Activated CD4-positive, alpha-beta T cell treated with anti-CD3 and anti-CD28 coated beads, Interleukin-2, amount 10 ng/mL, durations not matched to agents 7 days and 5 days (primary cell): ENCODE data around the gene CLASP2. TPM values are rescaled to one million over a fixed set of nuclear protein-coding genes. Genes with fewer than 3 reads are reported as not detected.
"Not testable (repeated sequence)": the region's sequence is repeated elsewhere in the genome, so short reads cannot be mapped to it uniquely, and the experiment has no call there.

ENCODE experiments used
- CTCF ChIA-PET: fragments of 350-600 bp; sonication (Branson Sonifier 250); formaldehyde crosslinking; loops from one replicate; lab custom pipeline; 2021; ENCODE audit warnings: antibody characterized with exemption; lab: Charles Lee
- POLR2A ChIA-PET: fragments of 350-600 bp; sonication (Branson Sonifier 250); formaldehyde crosslinking; loops from one replicate; lab custom pipeline; 2021; ENCODE audit warnings: antibody characterized with exemption; lab: Charles Lee
- DNase-seq: peaks from one replicate; pipeline ENCODE4 v3.0.0-alpha.2; 2020
- H3K27ac Mint-ChIP-seq: one replicate; pipeline ENCODE4 v1.8.0; 2021; ENCODE audit warnings: mild to moderate bottlenecking, moderate library complexity, mixed read lengths
- H3K27me3 Mint-ChIP-seq: one replicate; pipeline ENCODE4 v1.8.0; 2021; ENCODE audit warnings: mixed read lengths
- H3K36me3 Mint-ChIP-seq: one replicate; pipeline ENCODE4 v1.8.0; 2021; ENCODE audit warnings: low read depth, mixed read lengths
- H3K4me1 Mint-ChIP-seq: one replicate; pipeline ENCODE4 v1.8.0; 2021; ENCODE audit warnings: mixed read lengths
- H3K4me3 Mint-ChIP-seq: one replicate; pipeline ENCODE4 v1.8.0; 2021; ENCODE audit warnings: mild to moderate bottlenecking, moderate library complexity, mixed read lengths
- H3K9me3 Mint-ChIP-seq: one replicate; pipeline ENCODE4 v1.8.0; 2021; ENCODE audit warnings: mixed read lengths
- total RNA-seq, 2 experiments: library from RNA; stranded (reverse); gene quantifications; one replicate each; pipeline ENCODE4 v1.2.3, GENCODE V29; 2021

Gene CLASP2
- total RNA-seq, 2 experiments from 2014 or later, result 45.0 to 54.8 TPM

- peaks cover 6% of the 10 kb centered on the region for H3K4me1 Mint-ChIP-seq
- ChIA-PET POLR2A (no interaction called here), CTCF (interaction anchor here (0.6 kb wide), 1 partner anchor 11 kb away, joined by 4 read pairs; no protein-coding TSS in a partner anchor)
- H3K9me3 Mint-ChIP-seq, result peaks cover 39% of the 10 kb centered on the region
- no peak overlapping the region for H3K4me3 Mint-ChIP-seq
- H3K36me3 Mint-ChIP-seq, result peaks cover 9% of the 10 kb centered on the region
- DNase-seq, result no peak
- H3K27me3 Mint-ChIP-seq, result no peaks in the 10 kb centered on the region
- no peak overlapping the region for H3K27ac Mint-ChIP-seq
Observed at GRCh38 chr3:33458446-33458845, 259.6 kb downstream of the CLASP2 start.

DNA sequence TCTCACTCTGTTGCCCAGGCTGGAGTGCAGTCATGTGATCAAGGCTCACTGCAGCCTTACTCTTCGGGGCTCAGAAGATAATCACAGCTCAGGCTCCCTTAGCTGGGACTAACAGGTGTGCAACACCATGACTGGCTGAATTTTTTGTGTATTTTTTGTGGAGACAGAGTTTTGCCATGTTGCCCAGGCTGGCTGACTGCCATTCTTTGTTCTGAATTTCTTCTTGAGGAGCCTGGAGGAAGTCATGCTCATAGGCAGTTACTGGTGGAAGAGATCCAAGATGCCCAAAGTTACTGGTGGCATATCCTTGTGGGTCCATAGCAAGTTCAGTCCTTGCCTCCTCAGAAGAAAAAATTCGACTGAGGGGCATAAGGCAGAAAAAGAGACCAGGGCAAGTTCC, 261.3 kb downstream of the CLASP2 start:
- peaks cover 6% of the 10 kb centered on the region for H3K36me3 Mint-ChIP-seq
- CTCF ChIA-PET, result interaction anchor here (1.3 kb wide), 1 partner anchor 330 kb away, joined by 5 read pairs; no protein-coding TSS in a partner anchor
- H3K4me3 Mint-ChIP-seq, result no peak overlapping the region
- peaks cover 6% of the 10 kb centered on the region for H3K4me1 Mint-ChIP-seq
- H3K27me3 Mint-ChIP-seq, result no peaks in the 10 kb centered on the region
- peaks cover 36% of the 10 kb centered on the region for H3K9me3 Mint-ChIP-seq
- POLR2A ChIA-PET, result no interaction called here
- DNase-seq, result no peak
- no peak overlapping the region for H3K27ac Mint-ChIP-seq

DNA sequence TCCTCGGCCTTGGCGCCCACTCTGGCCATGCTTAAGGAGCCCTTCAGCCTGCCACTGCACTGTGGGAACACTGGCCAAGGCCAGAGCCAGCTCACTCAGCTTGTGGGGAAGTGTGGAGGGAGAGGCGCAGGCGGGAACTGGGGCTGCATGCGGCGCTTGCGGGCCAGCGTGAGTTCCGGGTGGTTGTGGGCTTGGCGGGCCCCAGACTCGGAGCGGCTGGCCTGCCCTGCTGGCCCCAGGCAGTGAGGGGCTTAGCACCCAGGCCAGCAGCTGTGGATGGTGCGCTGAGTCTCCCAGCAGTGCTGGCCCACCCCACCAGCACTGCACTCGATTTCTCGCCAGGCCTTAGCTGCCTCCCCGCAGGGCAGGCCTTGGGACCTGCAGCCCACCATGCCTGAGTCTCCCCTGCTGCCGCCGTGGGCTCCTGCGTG, 264.7 kb downstream of the CLASP2 start:
- H3K36me3 Mint-ChIP-seq, result peaks cover 6% of the 10 kb centered on the region
- ChIA-PET CTCF (interaction anchor here (1.1 to 1.8 kb wide), 2 partner anchors 11 to 12 kb away, joined by 4 read pairs; no protein-coding TSS in a partner anchor), POLR2A (no interaction called here)
- no peak for DNase-seq
- peaks cover 6% of the 10 kb centered on the region for H3K4me1 Mint-ChIP-seq
- peaks cover 20% of the 10 kb centered on the region for H3K9me3 Mint-ChIP-seq
- H3K4me3 Mint-ChIP-seq, result no peak overlapping the region
- no peaks in the 10 kb centered on the region for H3K27me3 Mint-ChIP-seq
- H3K27ac Mint-ChIP-seq, result no peak overlapping the region

DNA sequence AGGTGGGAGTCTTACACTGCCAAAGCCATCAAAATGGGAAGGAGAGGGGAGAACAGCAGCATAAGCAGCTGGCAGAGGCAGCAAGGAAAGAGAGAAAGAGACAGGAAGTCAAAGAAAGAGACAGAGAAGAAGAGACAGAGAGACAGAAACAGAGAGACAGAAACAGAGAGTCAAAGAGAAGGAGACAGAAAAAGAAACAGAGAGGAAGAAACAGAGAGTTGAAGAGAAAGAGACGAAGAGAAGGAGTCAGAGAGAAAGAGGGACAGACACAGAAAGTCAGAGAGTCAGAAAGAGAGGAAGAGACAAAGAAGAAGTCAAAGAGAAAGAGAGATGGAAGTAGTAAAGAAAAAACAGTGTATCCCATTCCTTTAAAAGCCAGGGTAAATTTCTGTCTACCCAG, 266.1 kb downstream of the CLASP2 start:
- DNase-seq, POLR2A ChIA-PET, H3K36me3 Mint-ChIP-seq, H3K27me3 Mint-ChIP-seq, H3K4me3 Mint-ChIP-seq, H3K4me1 Mint-ChIP-seq, CTCF ChIA-PET, H3K27ac Mint-ChIP-seq: not testable (repeated sequence)
- peaks cover 15% of the 10 kb centered on the region for H3K9me3 Mint-ChIP-seq

DNA sequence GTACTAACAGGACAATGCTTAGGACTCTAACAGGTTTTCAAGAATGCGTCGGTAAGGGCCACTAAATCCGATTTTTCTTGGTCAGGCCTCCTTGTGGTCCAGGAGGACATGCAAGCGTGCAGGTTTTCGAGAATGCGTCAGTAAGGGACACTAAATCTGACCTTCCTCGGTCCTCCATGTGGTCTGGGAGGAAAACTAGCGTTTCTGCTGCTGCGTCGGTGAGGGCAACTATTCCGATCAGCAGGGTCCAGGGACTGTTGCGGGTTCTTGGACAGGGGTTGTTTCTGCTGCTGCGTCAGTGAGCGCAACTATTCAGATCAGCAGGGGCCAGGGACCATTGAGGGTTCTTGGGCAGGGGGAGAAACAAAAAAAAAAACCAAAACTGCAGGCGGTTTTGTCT, 270.1 kb downstream of the CLASP2 start:
- Mint-ChIP-seq H3K9me3 (no peaks in the 10 kb centered on the region), H3K27ac (no peak overlapping the region), H3K27me3 (no peaks in the 10 kb centered on the region), H3K36me3 (peaks cover 4% of the 10 kb centered on the region), H3K4me3 (no peak overlapping the region), H3K4me1 (peaks cover 9% of the 10 kb centered on the region)
- no peak for DNase-seq
- CTCF ChIA-PET, result interaction anchor here (1.3 kb wide), 1 partner anchor 17 kb away, joined by 3 read pairs; no protein-coding TSS in a partner anchor
- POLR2A ChIA-PET, result no interaction called here

DNA sequence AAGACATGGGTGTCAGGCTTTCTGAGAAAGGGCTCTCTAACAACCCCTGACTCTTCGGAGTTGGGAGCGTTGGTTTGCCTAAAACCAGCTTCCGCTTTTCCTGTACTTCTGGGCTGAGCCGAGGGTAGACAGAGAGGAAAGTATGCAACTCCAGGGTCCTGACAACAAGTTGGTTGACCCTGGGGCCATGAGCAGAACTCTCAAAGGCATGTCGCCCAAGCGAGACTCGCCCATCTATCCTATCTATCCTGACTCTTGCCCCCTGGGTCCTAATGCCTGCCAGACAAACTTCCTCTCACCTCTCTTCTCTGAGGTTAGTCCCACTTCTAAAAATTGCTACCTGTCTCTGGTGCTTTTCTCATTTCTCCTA, 270.8 kb downstream of the CLASP2 start:
- H3K27ac Mint-ChIP-seq, H3K36me3 Mint-ChIP-seq, DNase-seq, H3K9me3 Mint-ChIP-seq, POLR2A ChIA-PET, CTCF ChIA-PET, H3K27me3 Mint-ChIP-seq: not testable (repeated sequence)
- peak overlapping the region; percentile 7 for H3K4me3 Mint-ChIP-seq
- peaks cover 11% of the 10 kb centered on the region for H3K4me1 Mint-ChIP-seq

Other genes with a start within 250 kb of the CLASP2 start
- 100 to 1,000 TPM; 164 to 193 TPM for gene PDCD6IP, start 80.4 kb upstream of the CLASP2 start, total RNA-seq